ENCODE measurements around the gene POR. TPM values are rescaled to one million over a fixed set of nuclear protein-coding genes. Genes with fewer than 3 reads are reported as not detected.

The POR gene
- total RNA-seq, 2 experiments from 2014 or later: 28.9 to 35.2 TPM

GRCh38 chr7:75962607-75963380, 47.8 kb downstream of the POR start:
- intact Hi-C loops (cut with micrococcal nuclease): no loop called here
- ChIA-PET CTCF (interaction anchor here (0.6 kb wide), 1 partner anchor 34 kb away, joined by 3 read pairs; no protein-coding TSS in a partner anchor), POLR2A (no interaction called here)
- Mint-ChIP-seq H3K4me3 (no peak overlapping the region), H3K9me3 (no peaks in the 10 kb centered on the region), H3K27me3 (no peaks in the 10 kb centered on the region), H3K36me3 (peaks cover 1% of the 10 kb centered on the region), H3K4me1 (ENCODE audit: low read depth) (no peaks in the 10 kb centered on the region), H3K27ac (no peak overlapping the region)
- no peak for DNase-seq

GRCh38 chr7:75963381-75963995, 48.5 kb downstream of the POR start:
- H3K27me3 Mint-ChIP-seq: no peaks in the 10 kb centered on the region
- H3K27ac Mint-ChIP-seq: no peak overlapping the region
- H3K4me1 Mint-ChIP-seq (ENCODE audit: low read depth): no peaks in the 10 kb centered on the region
- POLR2A ChIA-PET: no interaction called here
- H3K4me3 Mint-ChIP-seq: no peak overlapping the region
- H3K9me3 Mint-ChIP-seq: no peaks in the 10 kb centered on the region
- no peak for DNase-seq
- CTCF ChIA-PET: interaction anchor here (0.6 kb wide), 1 partner anchor 34 kb away, joined by 3 read pairs; no protein-coding TSS in a partner anchor
- intact Hi-C loops (cut with micrococcal nuclease): no loop called here
- H3K36me3 Mint-ChIP-seq: no peaks in the 10 kb centered on the region

- Mint-ChIP-seq H3K4me3 (no peak overlapping the region), H3K9me3 (no peaks in the 10 kb centered on the region), H3K27ac (no peak overlapping the region), H3K27me3 (no peaks in the 10 kb centered on the region), H3K4me1 (ENCODE audit: low read depth) (no peaks in the 10 kb centered on the region), H3K36me3 (no peaks in the 10 kb centered on the region)
- no peak for DNase-seq
- intact Hi-C loops (cut with micrococcal nuclease): no loop called here
- ChIA-PET POLR2A (no interaction called here), CTCF (interaction anchor here (2.1 kb wide), 1 partner anchor 55 kb away, joined by 7 read pairs; no protein-coding TSS in a partner anchor)
Observed at GRCh38 chr7:75965617-75966016, 50.7 kb downstream of the POR start.

GRCh38 chr7:75966190-75966961, 51.4 kb downstream of the POR start:
- H3K27ac Mint-ChIP-seq: no peak overlapping the region
- H3K4me1 Mint-ChIP-seq (ENCODE audit: low read depth): no peaks in the 10 kb centered on the region
- CTCF ChIA-PET: interaction anchor here (2.1 kb wide), 1 partner anchor 54 kb away, joined by 7 read pairs; no protein-coding TSS in a partner anchor
- H3K36me3 Mint-ChIP-seq: no peaks in the 10 kb centered on the region
- POLR2A ChIA-PET: no interaction called here
- H3K4me3 Mint-ChIP-seq: no peak overlapping the region
- no peaks in the 10 kb centered on the region for H3K27me3 Mint-ChIP-seq
- H3K9me3 Mint-ChIP-seq: no peaks in the 10 kb centered on the region
- DNase-seq: no peak
- intact Hi-C loops (cut with micrococcal nuclease): no loop called here

- Mint-ChIP-seq H3K27me3 (no peaks in the 10 kb centered on the region), H3K27ac (no peak overlapping the region), H3K36me3 (peaks cover 4% of the 10 kb centered on the region), H3K4me1 (ENCODE audit: low read depth) (no peaks in the 10 kb centered on the region), H3K4me3 (no peak overlapping the region), H3K9me3 (no peaks in the 10 kb centered on the region)
- no peak for DNase-seq
- intact Hi-C loops (cut with micrococcal nuclease): no loop called here
- ChIA-PET POLR2A (no interaction called here), CTCF (interaction anchor here (0.6 kb wide), 1 partner anchor 36 kb away, joined by 3 read pairs; no protein-coding TSS in a partner anchor)
Observed at GRCh38 chr7:75967055-75967454, 52.1 kb downstream of the POR start.

- H3K9me3 Mint-ChIP-seq: no peaks in the 10 kb centered on the region
- DNase-seq: no peak
- no peak overlapping the region for H3K4me3 Mint-ChIP-seq
- no peaks in the 10 kb centered on the region for H3K4me1 Mint-ChIP-seq (ENCODE audit: low read depth)
- no peak overlapping the region for H3K27ac Mint-ChIP-seq
- H3K36me3 Mint-ChIP-seq: peaks cover 6% of the 10 kb centered on the region
- ChIA-PET POLR2A (no interaction called here), CTCF (interaction anchor here (0.6 kb wide), 1 partner anchor 35 kb away, joined by 3 read pairs; no protein-coding TSS in a partner anchor)
- no peaks in the 10 kb centered on the region for H3K27me3 Mint-ChIP-seq
- intact Hi-C loops (cut with micrococcal nuclease): no loop called here
Observed at GRCh38 chr7:75967487-75967997, 52.6 kb downstream of the POR start.

- ChIA-PET POLR2A (no interaction called here), CTCF (no interaction called here)
- no peak for DNase-seq
- Mint-ChIP-seq H3K36me3 (peaks cover 6% of the 10 kb centered on the region), H3K27ac (no peak overlapping the region), H3K4me1 (ENCODE audit: low read depth) (no peaks in the 10 kb centered on the region), H3K27me3 (no peaks in the 10 kb centered on the region), H3K4me3 (no peak overlapping the region), H3K9me3 (no peaks in the 10 kb centered on the region)
- intact Hi-C loops (cut with micrococcal nuclease): no loop called here
Observed at GRCh38 chr7:75968012-75968411, 53.1 kb downstream of the POR start.

GRCh38 chr7:75968561-75969001, 53.6 kb downstream of the POR start:
- Mint-ChIP-seq H3K4me3 (no peak overlapping the region), H3K4me1 (ENCODE audit: low read depth) (no peaks in the 10 kb centered on the region), H3K36me3 (peaks cover 6% of the 10 kb centered on the region), H3K27me3 (no peaks in the 10 kb centered on the region), H3K27ac (no peak overlapping the region), H3K9me3 (no peaks in the 10 kb centered on the region)
- CTCF ChIA-PET: no interaction called here
- no peak for DNase-seq
- intact Hi-C loops (cut with micrococcal nuclease): no loop called here
- POLR2A ChIA-PET: no interaction called here

- intact Hi-C loops (cut with micrococcal nuclease): no loop called here
- Mint-ChIP-seq H3K9me3 (no peaks in the 10 kb centered on the region), H3K27ac (no peak overlapping the region), H3K4me1 (ENCODE audit: low read depth) (no peaks in the 10 kb centered on the region), H3K27me3 (no peaks in the 10 kb centered on the region), H3K36me3 (peaks cover 11% of the 10 kb centered on the region), H3K4me3 (no peak overlapping the region)
- ChIA-PET POLR2A (no interaction called here), CTCF (interaction anchor here (1.9 kb wide), 1 partner anchor 51 kb away, joined by 8 read pairs; no protein-coding TSS in a partner anchor)
- DNase-seq: no peak
Observed at GRCh38 chr7:75969182-75969581, 54.2 kb downstream of the POR start.

GRCh38 chr7:75969704-75970498, 54.9 kb downstream of the POR start:
- ChIA-PET CTCF (interaction anchor here (1.9 kb wide), 1 partner anchor 50 kb away, joined by 8 read pairs; no protein-coding TSS in a partner anchor), POLR2A (interaction anchor here (0.7 kb wide), 1 partner anchor 11 kb away, joined by 3 read pairs; no protein-coding TSS in a partner anchor)
- no peak overlapping the region for H3K4me3 Mint-ChIP-seq
- peaks cover 12% of the 10 kb centered on the region for H3K36me3 Mint-ChIP-seq
- H3K9me3 Mint-ChIP-seq: no peaks in the 10 kb centered on the region
- no peaks in the 10 kb centered on the region for H3K27me3 Mint-ChIP-seq
- DNase-seq: no peak
- H3K27ac Mint-ChIP-seq: no peak overlapping the region
- H3K4me1 Mint-ChIP-seq (ENCODE audit: low read depth): no peaks in the 10 kb centered on the region
- intact Hi-C loops (cut with micrococcal nuclease): no loop called here

GRCh38 chr7:75971309-75971960, 56.5 kb downstream of the POR start:
- intact Hi-C loops (cut with micrococcal nuclease): no loop called here
- H3K4me1 Mint-ChIP-seq (ENCODE audit: low read depth): no peaks in the 10 kb centered on the region
- H3K36me3 Mint-ChIP-seq: peaks cover 12% of the 10 kb centered on the region
- H3K4me3 Mint-ChIP-seq: no peak overlapping the region
- no peaks in the 10 kb centered on the region for H3K27me3 Mint-ChIP-seq
- ChIA-PET POLR2A (no interaction called here), CTCF (no interaction called here)
- H3K9me3 Mint-ChIP-seq: no peaks in the 10 kb centered on the region
- DNase-seq: no peak
- H3K27ac Mint-ChIP-seq: no peak overlapping the region
